ENCODE data around the gene FMN2. TPM values are rescaled to one million over a fixed set of nuclear protein-coding genes. Genes with fewer than 3 reads are reported as not detected.

Gene FMN2
- polyA plus RNA-seq, 3 donors, result not detected

DNA sequence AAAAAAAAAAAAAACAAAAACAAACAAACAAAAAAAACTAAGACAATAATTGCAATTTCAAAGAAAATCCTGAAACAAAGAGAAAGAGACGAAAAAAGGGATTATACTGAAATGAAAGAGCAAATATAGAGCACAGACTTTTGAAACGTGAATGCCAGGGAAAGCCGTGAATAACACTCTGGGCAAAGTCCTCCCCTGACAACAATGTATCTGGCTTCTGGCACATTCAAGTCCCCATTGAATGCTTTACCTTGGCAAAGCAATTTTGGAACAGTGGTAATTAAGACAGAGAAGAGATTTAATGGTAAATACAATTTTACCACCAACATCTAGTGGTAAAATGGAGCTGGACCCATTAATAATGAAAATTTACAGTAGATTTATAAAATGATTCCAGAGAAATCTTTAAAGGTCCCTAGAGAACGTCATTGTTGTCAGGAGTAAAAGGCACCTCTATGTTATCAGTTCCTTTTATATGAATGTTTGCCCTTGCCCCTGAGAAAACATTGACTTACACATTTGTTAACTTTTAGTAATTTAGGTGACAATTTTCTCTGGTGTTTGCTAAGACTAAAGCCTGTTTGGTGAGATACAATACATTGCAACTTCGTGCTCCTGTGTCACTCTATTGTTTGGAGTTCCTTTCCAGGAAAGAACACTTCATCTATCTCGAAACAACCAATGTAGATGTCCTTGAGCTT, 430.6 kb downstream of the FMN2 start:
- Histone ChIP-seq H3K4me1 (ENCODE audit: control insufficient read depth in 1 of 2, insufficient read depth in 2 of 2, low read length in 2 of 2) (no peaks in the 10 kb centered on the region), H3K27me3 (ENCODE audit: control insufficient read depth in 2 of 2, insufficient read depth in 2 of 2, low read length in 2 of 2) (no peaks in the 10 kb centered on the region), H3K27ac (ENCODE audit: low read depth in 1 of 2, low read length in 2 of 2) (no peak overlapping the region), H3K9me3 (replicated peaks in 1 of 2; ENCODE audit: control insufficient read depth in 1 of 2, insufficient read depth in 1 of 2, low read length in 2 of 2) (peaks cover 4 to 15% of the 10 kb centered on the region in 2 donors), H3K4me3 (replicated peaks in 1 of 3; ENCODE audit: low read depth in 2 of 3, low read length in 3 of 3) (no peak overlapping the region), H4K20me1 (ENCODE audit: insufficient read depth, low read length) (no peaks in the 10 kb centered on the region), H3K4me2 (replicated peaks; ENCODE audit: extremely low read depth, low read length, poor library complexity, severe bottlenecking) (no peak overlapping the region), H3K36me3 (replicated peaks in 1 of 2; ENCODE audit: control insufficient read depth in 1 of 2, insufficient read depth in 2 of 2, low read length in 2 of 2) (no peaks in the 10 kb centered on the region), H3K9ac (ENCODE audit: insufficient read depth, low read length, poor library complexity, severe bottlenecking) (no peak overlapping the region), H2AFZ (ENCODE audit: insufficient read depth, low read depth, low read length, poor library complexity, severe bottlenecking) (no peak overlapping the region), H3K79me2 (ENCODE audit: insufficient read depth, low read length) (no peaks in the 10 kb centered on the region)
- Mint-ChIP-seq H3K9me3 (peaks cover 0 to 12% (median 8%) of the 10 kb centered on the region in 7 donors), H3K4me1 (no peaks in the 10 kb centered on the region), H3K27me3 (ENCODE audit: low read depth in 3 of 3) (peaks cover 0 to 4% (median 0%) of the 10 kb centered on the region in 3 donors), H3K36me3 (no peaks in the 10 kb centered on the region), H3K27ac (no peak overlapping the region), H3K4me3 (no peak overlapping the region)
- intact Hi-C loops (cut with micrococcal nuclease), result no loop called here
- no peak for TF ChIP-seq CTCF (IDR thresholded peaks at IDR 0.05)
- no peak for DNase-seq
- 73% methylated on average over 2 of the region's 6 CpGs for WGBS (ENCODE audit: insufficient coverage)

DNA sequence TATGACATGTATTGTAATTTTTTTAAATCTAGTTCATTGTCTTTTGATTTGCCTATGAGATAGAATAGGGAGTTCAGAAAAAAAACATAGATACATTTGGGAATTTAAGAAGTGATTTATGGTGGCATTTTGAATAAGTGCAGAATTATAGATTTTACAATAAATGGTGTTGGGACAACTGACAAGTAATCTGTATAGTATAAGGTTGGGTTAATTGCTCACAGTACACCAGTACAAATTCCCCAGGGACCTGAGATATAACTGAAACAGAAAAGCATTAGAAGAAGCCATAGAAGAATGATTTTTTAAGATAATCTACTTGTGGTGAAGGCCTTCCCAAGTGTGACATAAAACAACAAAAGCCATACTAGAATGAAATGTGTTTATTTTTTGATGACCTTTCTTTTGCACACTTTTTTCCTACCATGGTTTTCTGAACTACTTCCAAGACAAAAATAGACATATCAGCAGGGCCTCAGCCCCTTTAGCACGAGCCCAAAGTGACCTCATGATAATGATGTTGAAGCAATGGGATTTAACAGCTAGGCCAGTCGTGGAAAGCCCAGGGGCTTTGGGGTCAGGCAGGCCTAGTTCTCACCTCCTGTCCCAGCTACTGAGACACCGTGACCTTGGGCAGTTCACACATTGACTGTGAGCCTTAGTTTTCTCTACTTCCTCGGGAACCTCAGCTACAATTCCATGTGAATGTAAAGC, 432.8 kb downstream of the FMN2 start:
- Histone ChIP-seq H2AFZ (ENCODE audit: insufficient read depth, low read depth, low read length, poor library complexity, severe bottlenecking) (no peak overlapping the region), H3K27ac (ENCODE audit: low read depth in 1 of 2, low read length in 2 of 2) (no peak overlapping the region), H3K9ac (ENCODE audit: insufficient read depth, low read length, poor library complexity, severe bottlenecking) (no peak overlapping the region), H3K4me3 (replicated peaks in 1 of 3; ENCODE audit: low read depth in 2 of 3, low read length in 3 of 3) (no peak overlapping the region), H4K20me1 (ENCODE audit: insufficient read depth, low read length) (no peaks in the 10 kb centered on the region), H3K9me3 (replicated peaks in 1 of 2; ENCODE audit: control insufficient read depth in 1 of 2, insufficient read depth in 1 of 2, low read length in 2 of 2) (peaks cover 4 to 15% of the 10 kb centered on the region in 2 donors), H3K27me3 (ENCODE audit: control insufficient read depth in 2 of 2, insufficient read depth in 2 of 2, low read length in 2 of 2) (no peaks in the 10 kb centered on the region), H3K4me1 (ENCODE audit: control insufficient read depth in 1 of 2, insufficient read depth in 2 of 2, low read length in 2 of 2) (no peaks in the 10 kb centered on the region), H3K4me2 (replicated peaks; ENCODE audit: extremely low read depth, low read length, poor library complexity, severe bottlenecking) (no peak overlapping the region), H3K36me3 (replicated peaks in 1 of 2; ENCODE audit: control insufficient read depth in 1 of 2, insufficient read depth in 2 of 2, low read length in 2 of 2) (no peaks in the 10 kb centered on the region), H3K79me2 (ENCODE audit: insufficient read depth, low read length) (no peaks in the 10 kb centered on the region)
- H3K27ac Mint-ChIP-seq, result no peak overlapping the region
- no peak overlapping the region for H3K4me3 Mint-ChIP-seq
- WGBS (ENCODE audit: insufficient coverage), result 84% methylated on average over 3 of the region's 4 CpGs
- H3K36me3 Mint-ChIP-seq, result no peaks in the 10 kb centered on the region
- no peak for DNase-seq
- peaks cover 0 to 11% (median 6%) of the 10 kb centered on the region in 7 donors for H3K9me3 Mint-ChIP-seq
- no peak for TF ChIP-seq CTCF (IDR thresholded peaks at IDR 0.05)
- peaks cover 0 to 3% (median 0%) of the 10 kb centered on the region in 3 donors for H3K27me3 Mint-ChIP-seq (ENCODE audit: low read depth in 3 of 3)
- intact Hi-C loops (cut with micrococcal nuclease), result no loop called here
- H3K4me1 Mint-ChIP-seq, result no peaks in the 10 kb centered on the region

Small RNA genes within 50 kb of the gene (small RNA-seq; reads per million reads assigned to genes)
- gene RF00019 (ENCODE audit: insufficient read length, low read depth), result not detected
